Thyroid gland (tissue), 4 donors: ENCODE measurements around the gene HES7.
A peak's percentile ranks its signal among the peaks of the same experiment; 100 is the strongest.

Source experiments
- CTCF ChIP-seq, 6 experiments: fragments of 200-600 bp in 3 of 6; fragments of 450-650 bp in 3 of 6; sonication (generic) in 3 of 6; IDR thresholded peaks; one replicate each; pipeline ENCODE4 v1.5.1; 2016 to 2019; ENCODE audit warnings: antibody characterized with exemption in 6 of 6, mild to moderate bottlenecking in 2 of 6, inconsistent platforms in 1 of 6, moderate library complexity in 1 of 6
- POLR2A ChIP-seq, 2 donors: fragments of 450-650 bp; IDR thresholded peaks; one replicate each; pipeline ENCODE4 v1.6.1; 2017; ENCODE audit warnings: antibody characterized with exemption in 2 of 2, mild to moderate bottlenecking in 2 of 2, moderate library complexity in 1 of 2

- peak; percentile 63 to 92 (median 72) for TF ChIP-seq CTCF (IDR thresholded peaks at IDR 0.05)
- no peak for TF ChIP-seq POLR2A (IDR thresholded peaks at IDR 0.05)
These were observed 50.0 kb downstream of the HES7 start for GRCh38 chr17:8073627-8074484.
